GM18517 (cell line): ENCODE measurements around the gene NCOA3.
"Not testable (repeated sequence)": the region's sequence is repeated elsewhere in the genome, so short reads cannot be mapped to it uniquely, and the experiment has no call there.

Experiments
- ATAC-seq: cut with Tn5 transposase; IDR thresholded peaks from one replicate; pipeline ENCODE4 v1.9.1; 2021; ENCODE audit warnings: mild to moderate bottlenecking, moderate library complexity; ENCODE audit not compliant: unreplicated experiment

NCOA3 gene

GRCh38 chr20:47561603-47562583 lies 60.2 kb downstream of the NCOA3 start:
- ATAC-seq, result no peak

- no peak for ATAC-seq
These were observed 64.6 kb downstream of the NCOA3 start for GRCh38 chr20:47566269-47566668.

- ATAC-seq, result no peak
These were observed 66.3 kb downstream of the NCOA3 start for GRCh38 chr20:47568019-47568418.

- ATAC-seq, result no peak
These were observed 67.2 kb downstream of the NCOA3 start for GRCh38 chr20:47568837-47569410.

GRCh38 chr20:47571426-47571825 lies 69.7 kb downstream of the NCOA3 start:
- no peak for ATAC-seq

GRCh38 chr20:47572105-47572729 lies 70.5 kb downstream of the NCOA3 start:
- ATAC-seq, result no peak

GRCh38 chr20:47573559-47573958 lies 71.9 kb downstream of the NCOA3 start:
- ATAC-seq, result no peak

GRCh38 chr20:47574616-47575364 lies 73.1 kb downstream of the NCOA3 start:
- ATAC-seq, result no peak

- ATAC-seq, result peak; percentile 56
These were observed 74.9 kb downstream of the NCOA3 start for GRCh38 chr20:47576516-47577033.

- ATAC-seq, result no peak
These were observed 75.6 kb downstream of the NCOA3 start for GRCh38 chr20:47577314-47577713.

GRCh38 chr20:47578543-47578942 lies 76.9 kb downstream of the NCOA3 start:
- ATAC-seq, result no peak

- ATAC-seq, result not testable (repeated sequence)
These were observed 79.0 kb downstream of the NCOA3 start for GRCh38 chr20:47580686-47581085.

GRCh38 chr20:47581090-47581489 lies 79.4 kb downstream of the NCOA3 start:
- ATAC-seq, result no peak

- ATAC-seq, result no peak
These were observed 81.9 kb downstream of the NCOA3 start for GRCh38 chr20:47583551-47583950.

GRCh38 chr20:47585087-47585747 lies 83.5 kb downstream of the NCOA3 start:
- no peak for ATAC-seq

- ATAC-seq, result no peak
These were observed 85.1 kb downstream of the NCOA3 start for GRCh38 chr20:47586649-47587294.

- no peak for ATAC-seq
These were observed 86.5 kb downstream of the NCOA3 start for GRCh38 chr20:47588158-47588557.

GRCh38 chr20:47591231-47591630 lies 89.5 kb downstream of the NCOA3 start:
- ATAC-seq, result no peak

GRCh38 chr20:47594157-47594556 lies 92.5 kb downstream of the NCOA3 start:
- no peak for ATAC-seq

GRCh38 chr20:47595138-47595537 lies 93.5 kb downstream of the NCOA3 start:
- not testable (repeated sequence) for ATAC-seq
